HG03354 (cell line): Measurements from ENCODE around the gene MYO7B.

ENCODE experiments used
- ATAC-seq: cut with Tn5 transposase; IDR thresholded peaks from one replicate; pipeline ENCODE4 v1.9.1; 2021; ENCODE audit warnings: mild to moderate bottlenecking; ENCODE audit not compliant: unreplicated experiment, poor library complexity, severe bottlenecking

MYO7B gene

DNA sequence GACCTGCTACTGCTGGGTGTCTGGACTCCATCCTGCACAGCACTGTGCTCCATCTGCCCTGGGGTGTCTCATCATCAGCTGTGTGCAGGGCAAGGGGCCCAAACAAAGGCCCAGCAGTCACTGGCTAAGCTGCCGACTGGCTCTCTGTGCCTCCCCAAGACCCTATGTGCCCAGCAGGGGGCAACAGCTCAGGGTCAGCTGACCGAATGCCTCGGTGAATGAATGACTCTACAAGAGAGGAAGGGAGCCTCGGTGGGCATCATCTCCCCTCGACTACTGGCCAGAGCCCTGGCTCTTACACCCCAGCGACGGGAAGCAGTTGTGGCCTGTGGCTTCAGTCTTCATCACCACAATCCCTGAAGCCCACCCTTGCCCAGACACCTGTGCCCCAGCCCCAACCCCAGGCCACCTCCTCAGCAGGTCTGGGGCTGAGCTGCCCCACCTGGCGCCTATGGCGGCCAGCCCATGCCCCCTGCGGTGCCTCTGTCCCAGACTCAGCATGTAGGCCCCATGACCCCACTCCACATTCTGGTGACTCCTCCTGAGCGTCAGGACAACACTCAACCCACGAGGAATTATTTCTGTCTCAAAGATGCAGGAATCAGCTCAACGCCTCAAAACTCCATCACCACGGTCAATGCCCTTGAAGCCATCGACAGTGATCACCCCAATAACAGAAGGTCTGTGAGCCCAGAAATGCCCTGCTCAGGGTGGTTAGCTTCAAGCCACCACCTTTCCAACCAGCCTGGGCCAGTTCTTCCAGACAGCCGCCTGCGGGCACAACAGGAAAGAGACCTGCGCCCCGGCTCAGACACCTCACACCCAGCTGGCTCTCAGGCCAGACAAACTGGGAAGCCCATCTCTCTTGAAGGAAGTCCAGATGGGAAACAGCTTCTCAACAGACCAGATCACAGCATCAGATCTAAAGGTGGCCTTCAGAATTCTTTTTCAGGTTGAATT lies 108.9 kb downstream of the MYO7B start:
- no peak for ATAC-seq

DNA sequence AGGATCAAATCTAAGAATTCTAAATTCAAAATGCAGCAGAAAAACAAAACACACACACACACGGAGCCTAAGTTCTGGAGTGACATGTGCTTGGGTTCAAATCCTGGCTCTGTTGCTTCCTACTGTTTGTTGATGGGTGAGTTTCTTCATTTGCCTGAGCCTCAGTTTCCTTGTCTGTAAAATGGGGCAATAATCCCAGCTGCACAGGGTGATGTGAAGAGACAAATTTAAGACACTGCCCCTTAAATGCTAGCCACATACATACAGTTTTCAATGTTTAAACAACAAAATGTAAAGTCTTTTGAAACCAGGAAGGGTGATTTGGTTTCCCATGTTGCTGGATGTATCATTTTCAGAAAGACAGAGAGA lies 109.5 kb downstream of the MYO7B start:
- ATAC-seq, result no peak

DNA sequence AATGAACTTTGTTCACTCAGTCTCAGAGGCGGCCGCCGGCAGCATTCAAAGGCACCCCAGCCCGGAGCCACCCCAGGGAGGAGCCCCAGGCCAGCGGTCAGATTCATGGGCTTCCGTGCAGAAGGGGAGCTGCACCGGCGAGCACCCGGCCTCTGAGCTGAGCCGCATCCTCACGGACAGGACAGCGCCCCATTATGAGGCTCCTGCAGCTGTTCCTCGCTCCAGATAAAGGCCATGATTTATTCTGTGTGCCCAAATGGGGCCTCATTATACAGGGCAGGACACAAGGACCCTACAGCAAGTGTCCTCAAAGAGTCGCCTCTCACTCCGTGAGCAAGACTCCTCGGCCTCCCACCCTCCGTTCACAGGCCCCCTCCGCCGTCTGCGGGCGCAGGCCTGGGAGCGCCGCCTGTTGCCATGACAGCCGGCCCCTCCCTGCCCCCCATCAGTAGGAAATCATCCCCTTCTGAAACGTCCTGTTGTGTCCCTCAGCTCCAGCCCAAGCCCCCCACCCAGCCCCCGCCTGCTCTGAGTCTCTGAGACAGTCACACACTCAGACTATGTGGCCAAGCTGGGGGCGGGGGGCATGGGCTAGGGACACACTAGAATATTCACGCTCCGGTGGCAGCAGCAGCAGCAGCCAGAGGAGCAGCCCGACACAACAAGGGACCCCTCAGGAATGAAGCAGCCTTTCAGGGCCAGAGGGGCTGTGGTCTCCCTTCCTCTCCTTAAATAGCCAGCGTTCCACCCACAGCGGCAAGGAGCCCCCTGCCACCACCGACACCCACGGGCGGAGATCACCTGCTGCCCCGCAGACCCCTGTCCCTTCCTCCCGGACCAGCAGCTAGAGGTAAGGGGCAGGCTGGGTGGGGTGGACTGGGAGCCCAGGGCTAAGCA lies 110.2 kb downstream of the MYO7B start, which contains the start of gene GPR17:
TSS of gene GPR17 (plus strand) at position 759 of the 897 bp plus-strand sequence. CDS start 4,583 bp downstream, outside the sequence.
- ATAC-seq, result no peak

DNA sequence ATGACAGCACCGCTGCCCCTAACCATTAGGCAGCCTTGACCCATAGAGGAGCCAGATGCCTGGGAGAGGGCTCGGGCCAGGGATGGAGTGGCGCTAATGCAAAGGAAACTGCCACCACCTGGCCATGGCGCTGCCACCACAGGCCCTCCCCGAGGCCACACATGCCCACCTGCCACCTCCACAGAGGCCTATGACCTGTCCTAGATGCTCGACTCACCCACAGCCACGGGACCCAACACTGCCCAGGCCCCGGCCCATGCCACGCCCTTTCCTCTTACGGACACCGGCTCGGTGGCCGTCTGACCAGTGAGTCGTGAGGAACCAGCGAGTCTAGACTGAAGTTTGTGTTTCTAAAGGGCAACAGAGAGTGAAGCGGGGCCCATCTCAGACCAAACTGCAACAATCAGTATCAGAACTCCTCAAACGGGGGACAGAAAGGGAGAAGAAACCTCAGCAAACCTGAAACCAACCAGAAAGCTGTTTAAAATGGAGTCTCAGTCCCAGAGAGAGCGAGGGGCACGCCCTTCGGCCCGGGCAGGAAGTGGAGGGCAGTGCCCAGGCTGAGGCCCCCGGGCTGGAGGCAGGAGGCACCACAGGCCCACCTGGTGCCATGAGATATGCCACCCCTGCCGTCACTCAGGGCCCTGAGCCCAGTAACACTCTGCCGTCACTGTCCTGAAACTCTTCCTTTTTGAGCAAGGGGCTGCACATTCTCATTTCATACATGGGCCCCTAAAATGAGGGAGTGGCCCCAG lies 111.2 kb downstream of the MYO7B start:
- ATAC-seq, result no peak

DNA sequence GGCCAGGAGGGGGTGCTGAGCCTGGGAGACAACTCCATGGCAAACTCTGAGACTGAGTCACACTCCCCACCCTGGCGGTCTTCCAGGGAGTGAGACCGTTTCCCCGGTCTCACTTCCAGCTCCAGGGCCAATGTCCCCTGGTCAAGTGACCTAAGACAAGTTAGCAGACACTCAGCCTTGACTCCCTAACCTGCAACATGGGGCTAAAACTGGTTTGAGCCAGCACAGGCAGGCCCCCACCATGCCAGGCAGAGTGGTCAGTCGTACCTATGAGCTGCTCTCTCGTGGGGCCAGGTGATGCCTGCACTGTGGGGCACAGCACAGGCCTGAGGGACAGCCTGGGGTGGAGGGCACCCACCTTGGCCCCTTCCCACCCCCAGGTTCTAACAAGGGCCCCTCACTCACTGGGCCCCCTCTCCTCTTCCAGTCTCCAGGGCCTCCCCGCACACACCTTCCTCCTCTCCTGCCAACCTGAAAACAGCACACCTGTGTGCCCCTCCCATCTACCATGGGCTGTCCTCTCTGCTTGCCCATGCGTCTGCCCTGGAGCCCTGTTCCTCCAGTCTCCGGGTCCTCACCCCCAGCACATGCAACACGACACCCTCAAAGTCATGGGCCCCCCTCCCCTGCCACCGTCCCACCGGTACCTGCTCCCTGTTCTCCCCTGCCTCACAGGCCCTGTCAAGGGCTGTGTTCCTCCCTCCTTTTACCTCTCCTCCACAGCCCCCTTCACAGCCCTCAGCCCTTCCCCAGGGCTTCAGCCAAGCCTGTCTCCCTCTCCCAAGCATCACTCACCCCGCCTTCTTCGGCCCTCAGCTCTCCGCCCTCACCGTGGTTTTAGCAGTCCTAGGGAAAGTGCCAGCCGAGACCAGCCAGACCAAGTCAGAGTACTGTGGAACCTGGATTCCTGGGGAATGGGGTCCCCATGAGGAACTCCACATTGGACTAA lies 112.0 kb downstream of the MYO7B start:
- ATAC-seq, result no peak

DNA sequence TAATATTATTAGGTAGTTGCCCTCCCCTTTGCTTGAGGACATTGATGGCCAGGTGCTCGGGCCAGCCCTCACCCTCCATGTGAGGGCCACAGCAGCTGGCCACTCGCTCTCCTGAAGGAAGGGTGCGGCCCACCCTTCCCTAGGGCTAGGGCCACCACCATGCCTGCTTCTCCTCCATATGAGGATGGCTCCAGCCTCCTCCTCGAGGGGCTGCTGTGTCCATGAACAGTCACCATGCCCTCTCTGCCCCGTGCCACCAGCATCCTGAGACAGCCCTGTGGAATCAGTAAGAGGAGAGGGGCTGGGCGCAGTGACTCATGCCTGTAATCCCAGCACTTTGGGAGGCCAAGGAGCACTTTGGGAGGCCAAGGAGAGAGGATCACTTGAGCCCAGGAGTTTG lies 112.8 kb downstream of the MYO7B start:
- no peak for ATAC-seq

GRCh38 chr2:127649100-127649611 lies 113.7 kb downstream of the MYO7B start:
- no peak for ATAC-seq

DNA sequence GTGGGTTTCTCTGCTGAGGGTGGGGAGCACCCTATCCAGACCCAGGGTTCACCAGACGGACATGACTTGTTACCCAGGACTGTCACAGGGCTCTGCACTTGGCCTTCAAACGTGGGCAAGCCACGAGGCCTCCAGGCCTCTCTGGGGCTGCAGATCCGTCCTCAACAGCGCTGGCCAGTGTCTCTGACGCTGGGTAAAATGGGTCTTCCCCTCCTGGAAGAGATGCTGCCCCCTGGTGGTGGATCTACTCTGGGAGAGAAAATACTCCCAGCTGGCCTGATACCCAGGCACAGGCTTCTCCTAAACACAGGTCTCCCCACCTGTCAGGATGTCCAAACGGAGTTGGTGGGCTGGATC lies 114.2 kb downstream of the MYO7B start:
- peak; percentile 79 for ATAC-seq

- ATAC-seq, result no peak
Measured at GRCh38 chr2:127650041-127650784, 114.7 kb downstream of the MYO7B start.

DNA sequence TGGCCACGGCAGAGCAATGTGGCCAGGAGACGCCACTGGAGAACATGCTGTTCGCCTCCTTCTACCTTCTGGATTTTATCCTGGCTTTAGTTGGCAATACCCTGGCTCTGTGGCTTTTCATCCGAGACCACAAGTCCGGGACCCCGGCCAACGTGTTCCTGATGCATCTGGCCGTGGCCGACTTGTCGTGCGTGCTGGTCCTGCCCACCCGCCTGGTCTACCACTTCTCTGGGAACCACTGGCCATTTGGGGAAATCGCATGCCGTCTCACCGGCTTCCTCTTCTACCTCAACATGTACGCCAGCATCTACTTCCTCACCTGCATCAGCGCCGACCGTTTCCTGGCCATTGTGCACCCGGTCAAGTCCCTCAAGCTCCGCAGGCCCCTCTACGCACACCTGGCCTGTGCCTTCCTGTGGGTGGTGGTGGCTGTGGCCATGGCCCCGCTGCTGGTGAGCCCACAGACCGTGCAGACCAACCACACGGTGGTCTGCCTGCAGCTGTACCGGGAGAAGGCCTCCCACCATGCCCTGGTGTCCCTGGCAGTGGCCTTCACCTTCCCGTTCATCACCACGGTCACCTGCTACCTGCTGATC lies 115.4 kb downstream of the MYO7B start:
- no peak for ATAC-seq

DNA sequence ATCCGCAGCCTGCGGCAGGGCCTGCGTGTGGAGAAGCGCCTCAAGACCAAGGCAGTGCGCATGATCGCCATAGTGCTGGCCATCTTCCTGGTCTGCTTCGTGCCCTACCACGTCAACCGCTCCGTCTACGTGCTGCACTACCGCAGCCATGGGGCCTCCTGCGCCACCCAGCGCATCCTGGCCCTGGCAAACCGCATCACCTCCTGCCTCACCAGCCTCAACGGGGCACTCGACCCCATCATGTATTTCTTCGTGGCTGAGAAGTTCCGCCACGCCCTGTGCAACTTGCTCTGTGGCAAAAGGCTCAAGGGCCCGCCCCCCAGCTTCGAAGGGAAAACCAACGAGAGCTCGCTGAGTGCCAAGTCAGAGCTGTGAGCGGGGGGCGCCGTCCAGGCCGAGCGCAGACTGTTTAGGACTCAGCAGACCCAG lies 115.9 kb downstream of the MYO7B start:
- ATAC-seq, result no peak

- no peak for ATAC-seq
Measured at GRCh38 chr2:127651971-127652550, 116.6 kb downstream of the MYO7B start.

DNA sequence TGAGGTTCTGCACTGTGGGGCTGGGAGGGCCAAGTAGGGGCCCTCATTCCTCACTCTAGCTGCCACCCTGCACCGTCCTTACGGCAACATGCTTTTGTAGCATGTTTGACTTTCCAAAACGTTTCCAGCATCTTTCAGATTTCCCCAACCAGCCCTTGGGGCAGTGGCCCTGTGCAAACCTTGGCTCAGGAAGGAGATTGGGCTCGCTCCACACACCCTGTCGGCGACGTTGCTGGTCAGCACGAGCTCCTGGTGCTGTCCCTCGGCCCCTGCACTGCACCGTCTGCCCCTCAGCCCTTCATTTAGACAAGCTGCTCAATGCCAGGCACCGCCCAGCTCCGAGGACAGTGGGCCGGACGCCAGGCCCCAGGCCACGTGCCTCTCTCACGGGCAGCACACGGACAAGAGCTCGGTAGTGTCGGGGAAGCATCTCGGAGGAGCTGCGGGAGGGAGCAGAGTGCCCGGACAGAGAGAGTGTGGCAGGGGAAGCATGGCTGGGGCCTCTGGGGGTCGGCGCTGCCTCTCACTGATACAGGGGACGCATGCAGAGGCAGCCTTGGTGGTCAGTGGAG lies 117.4 kb downstream of the MYO7B start:
- no peak for ATAC-seq

GRCh38 chr2:127653421-127654083 lies 118.1 kb downstream of the MYO7B start:
- no peak for ATAC-seq

DNA sequence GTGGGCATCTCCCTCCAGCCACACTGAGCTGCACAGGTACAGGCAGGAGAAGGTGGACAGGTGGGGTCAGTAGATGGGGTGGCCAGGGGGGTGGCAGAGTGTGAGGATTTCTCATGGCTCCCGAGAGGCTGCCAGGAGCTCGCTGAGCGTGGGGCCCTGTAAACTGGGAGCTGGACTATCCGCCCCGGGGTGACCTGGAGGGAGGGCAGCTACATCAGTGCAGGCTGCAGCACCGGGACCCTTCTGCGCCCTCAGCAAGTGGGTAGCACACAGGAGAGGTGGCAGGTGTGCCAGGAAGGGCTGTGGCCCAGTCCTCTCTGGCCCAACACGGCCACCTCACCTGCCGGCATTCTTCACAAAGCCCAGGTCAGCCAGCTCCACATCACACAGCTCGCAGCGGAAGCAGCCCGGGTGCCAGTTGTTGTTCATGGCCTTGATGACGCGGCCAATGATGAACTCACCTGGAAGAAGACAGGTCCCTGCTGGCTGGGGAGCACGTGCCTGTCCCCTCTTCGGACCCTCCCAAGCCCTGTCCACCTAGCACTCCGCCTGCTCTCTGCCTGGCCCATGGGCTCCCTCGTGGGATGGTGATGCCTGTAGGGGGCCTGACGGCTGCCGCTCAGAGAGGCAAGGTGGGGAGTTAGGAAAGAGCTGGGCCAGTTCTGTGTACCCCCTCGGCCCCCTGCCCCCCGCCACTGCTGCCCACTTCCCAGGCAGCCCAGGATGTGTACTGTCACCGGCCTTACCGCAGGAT lies 118.8 kb downstream of the MYO7B start:
- ATAC-seq, result no peak

DNA sequence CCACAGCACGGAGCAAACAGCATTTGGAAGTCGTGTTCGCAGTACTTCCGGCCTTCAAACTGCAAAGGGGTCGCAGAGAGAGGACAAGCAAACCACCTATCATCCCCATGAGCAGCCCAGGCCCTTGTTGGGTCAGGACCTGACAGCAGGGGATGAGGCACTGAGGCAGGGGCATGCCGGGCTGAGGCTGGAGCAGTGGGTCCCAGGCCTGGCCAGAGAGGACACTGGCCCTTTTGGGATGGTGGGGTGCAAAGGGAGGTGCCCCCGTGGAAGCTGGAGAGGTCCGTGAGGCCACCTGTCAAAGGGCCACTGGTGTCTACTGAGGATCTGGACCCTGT lies 119.3 kb downstream of the MYO7B start:
- no peak for ATAC-seq
